HepG2 (cell line): ENCODE results near the gene AGAP1. TPM values are rescaled to one million over a fixed set of nuclear protein-coding genes. Genes with fewer than 3 reads are reported as not detected.

ENCODE experiments used
- ATRX ChIP-seq: sonication (generic); formaldehyde crosslinking; IDR thresholded peaks from 2 replicates; pipeline ENCODE4 v1.4.0; 2020; ENCODE audit warnings: missing genetic modification reagents, borderline replicate concordance
- HINFP ChIP-seq: sonication (generic); formaldehyde crosslinking; IDR thresholded peaks from 2 replicates; pipeline ENCODE4 v1.4.0; 2020; ENCODE audit warnings: low read depth, mild to moderate bottlenecking, missing genetic modification reagents
- HOXA9 ChIP-seq: sonication (generic); formaldehyde crosslinking; IDR thresholded peaks from 2 replicates; pipeline ENCODE4 v1.8.1; 2022; ENCODE audit warnings: missing genetic modification reagents, mild to moderate bottlenecking, moderate library complexity, borderline replicate concordance
- MXI1 ChIP-seq: IDR thresholded peaks from 3 replicates; pipeline ENCODE4 v1.6.1; 2012; ENCODE audit warnings: low read depth, low read length, inconsistent platforms, borderline replicate concordance
- PCBP1 ChIP-seq: fragments of 200-400 bp; formaldehyde crosslinking; IDR thresholded peaks from 2 replicates; pipeline ENCODE4 v1.6.1; 2017; ENCODE audit warnings: mild to moderate bottlenecking, low read depth, low read length, borderline replicate concordance
- RNF2 ChIP-seq: fragments of 450-650 bp; conservative IDR thresholded peaks from 2 replicates; pipeline ENCODE4 v1.6.1; 2016; ENCODE audit warnings: low read depth
- SIN3A ChIP-seq: IDR thresholded peaks from 2 replicates; pipeline ENCODE4 v1.6.1; 2011; ENCODE audit warnings: low read depth, mild to moderate bottlenecking, control low read depth, low read length, borderline replicate concordance
- SNAPC4 ChIP-seq: sonication (generic); formaldehyde crosslinking; IDR thresholded peaks from 2 replicates; pipeline ENCODE4 v1.4.0; 2020; ENCODE audit warnings: mild to moderate bottlenecking, missing genetic modification reagents
- YEATS4 ChIP-seq: sonication (generic); formaldehyde crosslinking; IDR thresholded peaks from 2 replicates; pipeline ENCODE4 v1.4.0; 2020; ENCODE audit warnings: missing genetic modification reagents, borderline replicate concordance
- ZFP36L2 ChIP-seq: sonication (generic); formaldehyde crosslinking; IDR thresholded peaks from 2 replicates; pipeline ENCODE4 v1.4.0; 2020; ENCODE audit warnings: missing genetic modification reagents
- ZFP41 ChIP-seq: sonication (generic); formaldehyde crosslinking; IDR thresholded peaks from 2 replicates; pipeline ENCODE4 v1.4.0; 2020; ENCODE audit warnings: mild to moderate bottlenecking, missing genetic modification reagents, borderline replicate concordance
- ZFY ChIP-seq: sonication (generic); formaldehyde crosslinking; IDR thresholded peaks from 2 replicates; pipeline ENCODE4 v1.4.0; 2020; ENCODE audit warnings: missing genetic modification reagents
- ZNF382 ChIP-seq: sonication (generic); formaldehyde crosslinking; IDR thresholded peaks from 2 replicates; pipeline ENCODE4 v1.5.0; 2020; ENCODE audit warnings: missing genetic modification reagents, mild to moderate bottlenecking, borderline replicate concordance
- ZNF552 ChIP-seq: sonication (generic); formaldehyde crosslinking; IDR thresholded peaks from 2 replicates; pipeline ENCODE4 v1.9.0; 2022; ENCODE audit warnings: missing genetic modification reagents, mild to moderate bottlenecking, borderline replicate concordance
- ZNF816 ChIP-seq: sonication (generic); formaldehyde crosslinking; IDR thresholded peaks from 2 replicates; pipeline ENCODE4 v1.8.0; 2022; ENCODE audit warnings: missing genetic modification reagents, mild to moderate bottlenecking, borderline replicate concordance
- polyA plus RNA-seq, 8 experiments: library from polyadenylated mRNA; depleted of rRNA in 3 of 8; stranded (reverse) in 7 of 8; unstranded in 1 of 8; fragments of >200 nt; fragmentation: Illumina TruSeq in 4 of 8; extraction: Trizol in 4 of 8; gene quantifications; 2 replicates each; pipeline versions ENCODE4 v1.2.1 to v1.2.3, GENCODE V29; 2011 to 2016; ENCODE audit warnings: low read depth in 4 of 8, missing spikeins in 1 of 8, mixed read lengths in 1 of 8; ENCODE audit not compliant: insufficient read depth in 1 of 8
- total RNA-seq, 5 experiments: library from RNA; depleted of rRNA; stranded (reverse); fragments of >200 nt; fragmentation: Illumina TruSeq; extraction: Trizol; gene quantifications; 2 replicates each; pipeline ENCODE4 v1.2.3, GENCODE V29; 2016; ENCODE audit warnings: low read depth in 1 of 5
- TF ChIP-seq, protein P1 (sequence below): sonication (generic); formaldehyde crosslinking; IDR thresholded peaks from 2 replicates; pipeline ENCODE4 v1.5.0; 2020; ENCODE audit warnings: mild to moderate bottlenecking, missing genetic modification reagents
- TF ChIP-seq, protein P2 (sequence below): sonication (generic); IDR thresholded peaks from 2 replicates; pipeline ENCODE4 v1.6.1; 2016; ENCODE audit warnings: low read depth, borderline replicate concordance
- TF ChIP-seq, protein P3 (sequence below): sonication (generic); formaldehyde crosslinking; IDR thresholded peaks from 2 replicates; pipeline ENCODE4 v1.5.0; 2020; ENCODE audit warnings: missing genetic modification reagents

AGAP1 gene
- total and polyA plus RNA-seq, 2 of the 13 experiments (the other 11 are each of a cell fraction or from before 2014, with no cell fraction given), result 21.2 to 32.7 TPM

DNA sequence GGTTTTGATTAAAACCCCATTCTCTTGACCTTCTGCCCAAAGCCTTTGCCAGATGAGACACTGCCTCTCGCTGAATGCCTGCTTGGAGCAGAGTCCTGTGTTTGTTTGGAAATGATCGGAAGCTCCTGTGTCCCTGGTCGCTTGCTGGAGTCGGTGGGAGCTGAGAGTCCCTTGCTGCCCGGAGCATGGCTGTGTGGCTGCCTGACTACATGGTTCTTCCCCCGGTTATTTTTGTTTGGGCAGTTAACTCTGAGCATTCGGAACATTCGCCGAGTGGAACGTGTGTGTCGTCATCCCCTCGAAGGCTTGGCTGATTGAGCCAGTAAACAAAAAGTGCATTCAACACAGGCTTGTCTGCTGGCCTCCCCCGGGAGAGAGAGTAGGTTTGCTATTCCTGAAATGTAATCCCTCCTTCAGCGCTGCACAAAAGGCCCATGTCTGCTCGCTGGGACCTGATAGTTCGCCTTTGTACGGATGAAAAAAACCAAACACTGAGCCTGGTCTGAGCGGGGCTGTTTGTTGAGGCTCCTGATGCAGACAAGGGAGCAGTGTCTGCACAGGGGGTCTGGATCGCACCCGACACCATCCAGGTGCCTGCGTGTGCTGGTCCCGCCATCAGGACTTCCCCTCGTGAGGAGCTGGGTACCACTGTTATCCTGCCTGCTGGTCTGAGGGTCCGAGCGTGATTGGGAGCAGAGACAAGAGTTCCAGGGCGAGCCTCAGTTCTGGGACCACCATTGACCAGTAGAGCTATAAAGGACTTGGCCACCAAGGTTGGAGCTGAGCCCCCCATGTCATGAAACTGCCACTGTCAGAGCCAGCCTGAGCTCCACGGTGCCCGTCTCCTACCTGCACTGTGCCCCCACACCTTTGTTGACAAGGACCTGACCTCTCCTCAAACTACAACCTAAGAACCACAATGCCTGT is 83.8 kb downstream of the AGAP1 start (continued):
- TF ChIP-seq, protein P1, sequence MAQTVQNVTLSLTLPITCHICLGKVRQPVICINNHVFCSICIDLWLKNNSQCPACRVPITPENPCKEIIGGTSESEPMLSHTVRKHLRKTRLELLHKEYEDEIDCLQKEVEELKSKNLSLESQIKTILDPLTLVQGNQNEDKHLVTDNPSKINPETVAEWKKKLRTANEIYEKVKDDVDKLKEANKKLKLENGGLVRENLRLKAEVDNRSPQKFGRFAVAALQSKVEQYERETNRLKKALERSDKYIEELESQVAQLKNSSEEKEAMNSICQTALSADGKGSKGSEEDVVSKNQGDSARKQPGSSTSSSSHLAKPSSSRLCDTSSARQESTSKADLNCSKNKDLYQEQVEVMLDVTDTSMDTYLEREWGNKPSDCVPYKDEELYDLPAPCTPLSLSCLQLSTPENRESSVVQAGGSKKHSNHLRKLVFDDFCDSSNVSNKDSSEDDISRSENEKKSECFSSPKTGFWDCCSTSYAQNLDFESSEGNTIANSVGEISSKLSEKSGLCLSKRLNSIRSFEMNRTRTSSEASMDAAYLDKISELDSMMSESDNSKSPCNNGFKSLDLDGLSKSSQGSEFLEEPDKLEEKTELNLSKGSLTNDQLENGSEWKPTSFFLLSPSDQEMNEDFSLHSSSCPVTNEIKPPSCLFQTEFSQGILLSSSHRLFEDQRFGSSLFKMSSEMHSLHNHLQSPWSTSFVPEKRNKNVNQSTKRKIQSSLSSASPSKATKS, result no peak
- TF ChIP-seq YEATS4 (CRISPR knock-in tag) (no peak), RNF2 (no peak), ZFP41 (CRISPR knock-in tag) (0 out of 2 replicates have a peak, but pooled peaks have one; percentile 41), MXI1 (no peak), ZNF816 (CRISPR knock-in tag) (no peak), ZNF552 (CRISPR knock-in tag) (no peak), ZNF382 (CRISPR knock-in tag) (no peak), SIN3A (no peak), ZFP36L2 (no peak), HINFP (peak; percentile 80; the same call in 1 of the 2 replicates), HOXA9 (CRISPR knock-in tag) (no peak), ATRX (CRISPR knock-in tag) (no peak), PCBP1 (no peak), ZFY (CRISPR knock-in tag) (0 out of 2 replicates have a peak, but pooled peaks have one; percentile 27), SNAPC4 (CRISPR knock-in tag) (no peak)
- TF ChIP-seq, protein P2, sequence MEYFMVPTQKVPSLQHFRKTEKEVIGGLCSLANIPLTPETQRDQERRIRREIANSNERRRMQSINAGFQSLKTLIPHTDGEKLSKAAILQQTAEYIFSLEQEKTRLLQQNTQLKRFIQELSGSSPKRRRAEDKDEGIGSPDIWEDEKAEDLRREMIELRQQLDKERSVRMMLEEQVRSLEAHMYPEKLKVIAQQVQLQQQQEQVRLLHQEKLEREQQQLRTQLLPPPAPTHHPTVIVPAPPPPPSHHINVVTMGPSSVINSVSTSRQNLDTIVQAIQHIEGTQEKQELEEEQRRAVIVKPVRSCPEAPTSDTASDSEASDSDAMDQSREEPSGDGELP, result no peak
- TF ChIP-seq, protein P3, sequence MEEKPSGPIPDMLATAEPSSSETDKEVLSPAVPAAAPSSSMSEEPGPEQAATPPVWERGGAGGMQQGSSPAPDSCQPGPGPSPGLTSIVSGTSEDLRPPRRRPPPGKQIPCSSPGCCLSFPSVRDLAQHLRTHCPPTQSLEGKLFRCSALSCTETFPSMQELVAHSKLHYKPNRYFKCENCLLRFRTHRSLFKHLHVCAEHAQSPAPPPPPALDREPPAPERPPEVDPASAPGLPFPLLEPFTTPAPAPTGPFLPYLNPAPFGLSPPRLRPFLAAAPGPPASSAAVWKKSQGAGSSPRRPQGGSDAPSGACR, result no peak
